ENCODE results near the gene TIMM10B. TPM values are rescaled to one million over a fixed set of nuclear protein-coding genes. Genes with fewer than 3 reads are reported as not detected.

Gene TIMM10B
- total and polyA plus RNA-seq, 9 of the 15 experiments (the other 6 are each of a cell fraction or from before 2014, with no cell fraction given): 43.2 to 163 (median 57.0) TPM

DNA sequence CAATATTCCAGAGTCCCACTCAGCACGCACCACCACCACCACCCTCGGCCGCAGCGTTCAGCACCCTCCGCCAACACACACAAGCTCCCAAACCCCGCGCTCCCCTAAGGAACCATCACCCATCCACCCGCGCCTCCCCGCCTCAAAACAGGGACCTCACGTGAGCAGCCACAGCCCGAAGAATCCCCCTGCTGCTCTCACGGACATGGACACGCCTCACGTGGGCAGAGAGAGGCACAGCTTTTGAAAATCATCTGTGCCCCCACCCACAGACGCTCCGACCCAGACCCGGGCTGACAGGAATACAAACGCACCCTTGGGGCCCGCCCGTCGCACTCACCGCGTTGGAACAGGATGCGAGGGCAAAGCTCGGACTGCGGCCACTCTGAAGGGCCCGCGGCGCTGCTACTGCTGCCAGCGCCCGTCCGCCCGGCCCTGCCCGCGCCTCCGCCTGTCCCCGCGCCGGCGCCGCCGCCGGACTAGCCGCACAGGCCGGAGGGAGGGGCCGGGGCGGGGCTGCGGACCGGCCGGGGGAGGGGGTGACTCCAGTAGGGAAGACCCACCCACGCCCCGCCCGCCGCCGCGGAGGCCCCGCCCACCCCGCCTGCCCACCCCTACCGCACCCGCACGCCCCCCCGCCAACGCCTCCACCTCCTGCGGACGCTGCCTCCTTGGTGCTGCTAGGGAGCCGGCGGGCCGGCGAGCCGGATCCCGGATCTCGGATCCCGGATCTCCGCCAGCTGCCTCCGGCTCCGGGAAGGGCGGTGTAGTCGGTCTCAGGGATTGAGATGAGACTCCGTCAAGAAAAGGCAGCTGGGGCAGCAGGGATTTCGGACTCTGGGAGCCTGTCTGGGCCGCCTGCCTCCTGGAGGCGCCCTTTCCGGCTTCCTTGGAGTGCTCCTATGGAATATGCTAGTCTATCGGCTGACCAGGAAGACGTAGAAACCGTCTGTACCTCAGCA, 7.6 kb upstream of the TIMM10B start, which contains the start of gene TRIM3 (continued):
- TF ChIP-seq, protein P1, sequence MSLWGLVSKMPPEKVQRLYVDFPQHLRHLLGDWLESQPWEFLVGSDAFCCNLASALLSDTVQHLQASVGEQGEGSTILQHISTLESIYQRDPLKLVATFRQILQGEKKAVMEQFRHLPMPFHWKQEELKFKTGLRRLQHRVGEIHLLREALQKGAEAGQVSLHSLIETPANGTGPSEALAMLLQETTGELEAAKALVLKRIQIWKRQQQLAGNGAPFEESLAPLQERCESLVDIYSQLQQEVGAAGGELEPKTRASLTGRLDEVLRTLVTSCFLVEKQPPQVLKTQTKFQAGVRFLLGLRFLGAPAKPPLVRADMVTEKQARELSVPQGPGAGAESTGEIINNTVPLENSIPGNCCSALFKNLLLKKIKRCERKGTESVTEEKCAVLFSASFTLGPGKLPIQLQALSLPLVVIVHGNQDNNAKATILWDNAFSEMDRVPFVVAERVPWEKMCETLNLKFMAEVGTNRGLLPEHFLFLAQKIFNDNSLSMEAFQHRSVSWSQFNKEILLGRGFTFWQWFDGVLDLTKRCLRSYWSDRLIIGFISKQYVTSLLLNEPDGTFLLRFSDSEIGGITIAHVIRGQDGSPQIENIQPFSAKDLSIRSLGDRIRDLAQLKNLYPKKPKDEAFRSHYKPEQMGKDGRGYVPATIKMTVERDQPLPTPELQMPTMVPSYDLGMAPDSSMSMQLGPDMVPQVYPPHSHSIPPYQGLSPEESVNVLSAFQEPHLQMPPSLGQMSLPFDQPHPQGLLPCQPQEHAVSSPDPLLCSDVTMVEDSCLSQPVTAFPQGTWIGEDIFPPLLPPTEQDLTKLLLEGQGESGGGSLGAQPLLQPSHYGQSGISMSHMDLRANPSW (CRISPR knock-in tag; IDR thresholded peaks at IDR 0.05): no peak
- TF ChIP-seq BCOR (IDR thresholded peaks at IDR 0.05) (no peak), CREB3 (tag; conservative IDR thresholded peaks at IDR 0.05; ENCODE audit: low read depth) (no peak), ZC3H4 (CRISPR knock-in tag; IDR thresholded peaks at IDR 0.05; ENCODE audit: borderline replicate concordance) (no peak), NRF1 (conservative IDR thresholded peaks at IDR 0.05 in 1 of 2, IDR thresholded peaks at IDR 0.05 in 1 of 2) (peak in 1 of 2 experiments; percentile 68; a peak in 2 of 4 replicates), NEUROD1 (IDR thresholded peaks at IDR 0.05; ENCODE audit: borderline replicate concordance, low read depth, low read length, partially characterized antibody) (no peak), NFIX (CRISPR knock-in tag; IDR thresholded peaks at IDR 0.05; ENCODE audit: low read depth) (no peak), CBX8 (IDR thresholded peaks at IDR 0.05; ENCODE audit: borderline replicate concordance, extremely low read depth, low read depth, low read length, poor library complexity, severe bottlenecking) (no peak), DMBX1 (CRISPR knock-in tag; IDR thresholded peaks at IDR 0.05; ENCODE audit: borderline replicate concordance) (no peak), ESRRA (IDR thresholded peaks at IDR 0.05; ENCODE audit: borderline replicate concordance, low read depth) (0 out of 2 replicates have a peak, but pooled peaks have one; percentile 6), NR2C2 (CRISPR knock-in tag; IDR thresholded peaks at IDR 0.05) (no peak), NR2C2 (tag; IDR thresholded peaks at IDR 0.05) (no peak), TCF3 (CRISPR knock-in tag; IDR thresholded peaks at IDR 0.05) (no peak), PHB (CRISPR knock-in tag; IDR thresholded peaks at IDR 0.05) (no peak), HDAC3 (IDR thresholded peaks at IDR 0.05; ENCODE audit: borderline replicate concordance, partially characterized antibody) (no peak), MAFG (tag; conservative IDR thresholded peaks at IDR 0.05) (no peak), NCOA6 (IDR thresholded peaks at IDR 0.05) (no peak)
- TF ChIP-seq, protein P2, sequence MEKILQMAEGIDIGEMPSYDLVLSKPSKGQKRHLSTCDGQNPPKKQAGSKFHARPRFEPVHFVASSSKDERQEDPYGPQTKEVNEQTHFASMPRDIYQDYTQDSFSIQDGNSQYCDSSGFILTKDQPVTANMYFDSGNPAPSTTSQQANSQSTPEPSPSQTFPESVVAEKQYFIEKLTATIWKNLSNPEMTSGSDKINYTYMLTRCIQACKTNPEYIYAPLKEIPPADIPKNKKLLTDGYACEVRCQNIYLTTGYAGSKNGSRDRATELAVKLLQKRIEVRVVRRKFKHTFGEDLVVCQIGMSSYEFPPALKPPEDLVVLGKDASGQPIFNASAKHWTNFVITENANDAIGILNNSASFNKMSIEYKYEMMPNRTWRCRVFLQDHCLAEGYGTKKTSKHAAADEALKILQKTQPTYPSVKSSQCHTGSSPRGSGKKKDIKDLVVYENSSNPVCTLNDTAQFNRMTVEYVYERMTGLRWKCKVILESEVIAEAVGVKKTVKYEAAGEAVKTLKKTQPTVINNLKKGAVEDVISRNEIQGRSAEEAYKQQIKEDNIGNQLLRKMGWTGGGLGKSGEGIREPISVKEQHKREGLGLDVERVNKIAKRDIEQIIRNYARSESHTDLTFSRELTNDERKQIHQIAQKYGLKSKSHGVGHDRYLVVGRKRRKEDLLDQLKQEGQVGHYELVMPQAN (IDR thresholded peaks at IDR 0.05; ENCODE audit: borderline replicate concordance): peak; percentile 36; the same call in 1 of the 2 replicates
- TF ChIP-seq, protein P3, sequence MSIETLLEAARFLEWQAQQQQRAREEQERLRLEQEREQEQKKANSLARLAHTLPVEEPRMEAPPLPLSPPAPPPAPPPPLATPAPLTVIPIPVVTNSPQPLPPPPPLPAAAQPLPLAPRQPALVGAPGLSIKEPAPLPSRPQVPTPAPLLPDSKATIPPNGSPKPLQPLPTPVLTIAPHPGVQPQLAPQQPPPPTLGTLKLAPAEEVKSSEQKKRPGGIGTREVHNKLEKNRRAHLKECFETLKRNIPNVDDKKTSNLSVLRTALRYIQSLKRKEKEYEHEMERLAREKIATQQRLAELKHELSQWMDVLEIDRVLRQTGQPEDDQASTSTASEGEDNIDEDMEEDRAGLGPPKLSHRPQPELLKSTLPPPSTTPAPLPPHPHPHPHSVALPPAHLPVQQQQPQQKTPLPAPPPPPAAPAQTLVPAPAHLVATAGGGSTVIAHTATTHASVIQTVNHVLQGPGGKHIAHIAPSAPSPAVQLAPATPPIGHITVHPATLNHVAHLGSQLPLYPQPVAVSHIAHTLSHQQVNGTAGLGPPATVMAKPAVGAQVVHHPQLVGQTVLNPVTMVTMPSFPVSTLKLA (conservative IDR thresholded peaks at IDR 0.05): 0 out of 4 replicates have a peak, but pooled peaks have one; percentile 17 to 27
